H54 (cell line): ENCODE results near the gene DDX47.
A peak's percentile ranks its signal among the peaks of the same experiment; 100 is the strongest.
"Not testable (repeated sequence)": the region's sequence is repeated elsewhere in the genome, so short reads cannot be mapped to it uniquely, and the experiment has no call there.

Experiments
- DNase-seq: peaks from one replicate; pipeline ENCODE4 v3.0.0; 2011; ENCODE audit warnings: low spot score, mixed read lengths; ENCODE audit not compliant: insufficient read length
- FAIRE-seq: peaks from 3 replicates; lab custom pipeline; 2011; peaks lifted over from hg19 to GRCh38; lab: Jason Lieb, UNC
- POLR2A ChIP-seq: IDR thresholded peaks from 2 replicates; pipeline ENCODE4 v1.6.1; 2011; ENCODE audit warnings: low read depth, mild to moderate bottlenecking, low read length

Gene DDX47

GRCh38 chr12:12788675-12789368 lies 24.3 kb upstream of the DDX47 start:
- no peak for TF ChIP-seq POLR2A
- no peak for FAIRE-seq
- DNase-seq, result peak; percentile 39

GRCh38 chr12:12790956-12791355 lies 22.2 kb upstream of the DDX47 start:
- TF ChIP-seq POLR2A, result no peak
- DNase-seq, result no peak
- FAIRE-seq, result no peak

- no peak for TF ChIP-seq POLR2A
- DNase-seq, result no peak
- FAIRE-seq, result no peak
Observed at GRCh38 chr12:12791756-12792369, 21.3 kb upstream of the DDX47 start.

DNA sequence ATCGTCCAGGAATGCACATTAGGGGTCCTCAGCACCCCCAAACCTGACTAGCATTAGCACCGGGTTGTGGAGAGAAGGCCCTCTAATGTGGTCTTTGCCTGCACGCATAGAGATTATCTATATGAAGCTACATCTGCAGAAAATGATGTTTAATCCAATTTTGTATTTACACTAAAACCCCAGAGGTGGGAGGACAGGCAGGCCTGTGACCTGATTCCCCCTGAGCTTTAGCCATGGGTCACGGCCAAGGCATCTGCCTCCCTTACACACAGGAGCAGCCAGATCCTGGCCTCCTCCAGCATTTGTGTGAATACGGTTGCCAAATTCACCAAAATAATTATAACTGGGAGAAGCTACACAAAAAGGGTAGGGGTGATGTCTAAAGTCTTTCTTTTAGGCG lies 20.7 kb upstream of the DDX47 start:
- TF ChIP-seq POLR2A, result no peak
- no peak for DNase-seq
- FAIRE-seq, result no peak

DNA sequence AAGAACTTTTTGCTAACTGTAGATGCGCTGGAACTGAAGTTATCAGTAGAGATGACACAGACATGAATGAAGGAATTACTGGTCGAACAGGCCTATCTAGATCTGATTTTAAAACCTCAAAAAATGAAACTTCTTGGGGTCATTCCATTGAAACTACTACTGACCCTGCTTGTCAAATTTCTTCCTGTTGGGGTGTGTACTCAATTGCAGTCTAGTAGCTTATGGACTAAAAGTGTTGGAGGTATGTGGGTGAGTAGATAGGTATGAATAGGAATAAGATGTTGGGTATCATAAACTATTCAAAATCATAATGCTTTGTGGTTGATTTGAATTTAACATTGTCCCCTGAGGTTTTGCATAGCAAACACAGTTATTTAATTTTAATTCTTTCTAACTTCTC lies 18.5 kb upstream of the DDX47 start:
- TF ChIP-seq POLR2A, result no peak
- FAIRE-seq, result no peak

GRCh38 chr12:12796171-12796570 lies 17.0 kb upstream of the DDX47 start:
- DNase-seq, result no peak
- no peak for FAIRE-seq
- no peak for TF ChIP-seq POLR2A

More for the DNA sequence above, 18.5 kb upstream of the DDX47 start:
- no peak for DNase-seq

DNA sequence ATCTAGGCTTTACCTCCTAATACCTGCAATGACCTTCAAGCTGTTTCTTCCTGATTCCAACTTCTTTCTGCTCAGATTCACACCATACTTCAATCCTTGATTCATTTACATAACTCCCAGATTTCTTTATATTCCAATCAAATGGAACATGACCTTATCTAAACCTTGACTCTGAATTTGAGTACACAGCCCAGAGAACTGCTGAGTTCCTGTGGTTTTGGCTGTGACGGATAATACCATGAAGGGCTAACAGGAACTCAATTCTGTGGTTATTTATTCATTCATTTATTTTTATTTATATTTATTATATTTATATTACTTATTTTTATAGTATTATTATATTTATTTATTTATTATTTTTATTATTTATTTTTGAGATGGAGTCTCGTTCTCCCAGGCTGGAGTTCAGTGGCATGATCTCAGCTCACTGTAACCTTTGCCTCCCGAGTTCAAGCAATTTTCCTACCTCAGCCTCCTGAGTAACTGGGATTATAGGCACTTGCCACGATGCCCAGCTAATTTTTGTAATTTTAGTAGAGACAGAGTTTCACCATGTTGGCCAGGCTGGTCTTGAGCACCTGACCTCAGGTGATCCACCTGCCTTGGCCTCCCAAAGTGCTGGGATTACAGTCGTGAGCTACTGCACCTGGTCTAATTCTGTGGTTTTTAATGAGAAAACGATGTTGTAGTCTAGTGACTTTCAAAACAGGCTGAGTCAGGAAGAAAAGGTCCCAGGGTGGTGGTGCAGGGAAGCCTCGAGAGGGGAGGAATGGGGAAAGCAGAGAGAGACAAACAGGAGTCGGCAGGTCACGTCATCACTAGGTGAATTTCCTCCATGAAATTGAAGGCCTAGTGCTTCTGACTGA lies 16.0 kb upstream of the DDX47 start:
- FAIRE-seq (no peak), DNase-seq (no peak)
- no peak for TF ChIP-seq POLR2A

- DNase-seq (no peak), FAIRE-seq (no peak)
- no peak for TF ChIP-seq POLR2A
Observed at GRCh38 chr12:12797794-12798152, 15.4 kb upstream of the DDX47 start.

- DNase-seq, result no peak
- FAIRE-seq, result no peak
- no peak for TF ChIP-seq POLR2A
Observed at GRCh38 chr12:12798480-12798879, 14.7 kb upstream of the DDX47 start.

DNA sequence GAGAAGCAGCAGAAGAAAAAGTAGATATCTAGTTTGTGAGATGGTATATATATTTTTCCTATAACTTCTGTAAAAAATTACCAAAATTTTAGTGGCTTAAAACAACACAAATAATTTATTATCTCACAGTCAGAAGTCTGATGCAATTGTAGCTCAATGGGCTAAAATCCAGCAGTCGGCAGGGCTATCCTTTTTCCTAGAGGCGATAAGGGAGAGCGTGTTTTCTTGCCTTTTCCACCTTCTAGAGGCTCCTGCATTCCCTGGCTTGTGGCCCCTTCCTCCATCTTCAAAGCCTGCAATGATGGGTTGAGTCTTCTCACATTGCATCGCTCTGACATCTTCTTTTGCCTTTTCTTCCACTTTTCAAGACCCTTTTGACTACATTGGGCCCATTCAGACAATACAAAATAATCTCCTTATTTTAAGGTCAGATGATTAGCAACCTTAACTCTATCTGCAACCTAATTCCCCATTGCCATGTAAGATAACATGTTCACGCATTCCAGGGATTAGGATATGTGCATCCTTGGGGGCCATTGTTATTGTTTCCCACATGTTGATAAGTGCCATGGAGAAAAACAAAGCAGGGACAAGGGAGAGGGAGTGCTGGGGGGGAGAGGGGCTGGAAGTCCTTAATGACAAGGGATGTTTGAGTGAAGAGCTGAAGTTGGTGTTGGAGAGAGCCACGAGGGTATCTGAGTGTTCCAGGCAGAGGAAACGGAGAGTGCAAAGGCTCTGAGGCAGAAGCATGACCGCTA lies 13.8 kb upstream of the DDX47 start:
- FAIRE-seq (no peak), DNase-seq (no peak)
- TF ChIP-seq POLR2A, result no peak

DNA sequence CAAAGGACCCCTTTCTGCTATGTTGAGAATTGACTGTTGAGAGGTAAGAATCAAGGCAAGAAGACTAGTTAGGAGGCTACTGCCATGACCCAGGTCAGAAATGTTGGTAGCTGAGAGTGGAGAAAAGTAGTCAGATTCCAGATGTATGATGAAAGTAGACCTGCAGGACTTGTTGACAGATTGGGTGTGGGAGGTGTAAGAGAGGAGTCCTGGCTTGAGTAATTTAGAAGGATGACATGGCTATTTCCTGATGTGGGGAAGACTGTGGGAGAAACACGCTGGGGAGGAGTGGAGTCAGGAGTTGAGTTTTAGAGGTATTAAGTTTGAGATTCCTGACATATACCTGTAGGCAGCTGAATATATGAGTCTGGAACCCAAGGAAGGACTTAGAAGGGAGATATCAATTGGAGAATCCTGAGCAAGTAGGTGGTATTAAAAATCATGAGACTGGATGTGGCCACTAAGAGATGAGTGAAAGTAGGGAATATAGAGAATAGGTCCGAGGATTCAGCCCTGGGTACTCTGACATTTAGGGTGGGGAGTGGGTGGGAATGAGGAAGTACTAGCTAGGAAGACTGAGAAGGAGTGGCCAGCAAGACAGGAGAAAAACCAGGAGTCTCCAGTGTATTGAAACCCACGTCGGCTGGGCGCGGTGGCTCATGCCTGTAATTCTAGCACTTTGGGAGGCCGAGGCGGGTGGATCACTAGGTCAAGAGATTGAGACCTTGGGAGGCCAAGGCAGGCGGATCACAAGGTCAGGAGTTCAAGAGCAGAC lies 12.6 kb upstream of the DDX47 start:
- DNase-seq (no peak), FAIRE-seq (no peak)
- no peak for TF ChIP-seq POLR2A

DNA sequence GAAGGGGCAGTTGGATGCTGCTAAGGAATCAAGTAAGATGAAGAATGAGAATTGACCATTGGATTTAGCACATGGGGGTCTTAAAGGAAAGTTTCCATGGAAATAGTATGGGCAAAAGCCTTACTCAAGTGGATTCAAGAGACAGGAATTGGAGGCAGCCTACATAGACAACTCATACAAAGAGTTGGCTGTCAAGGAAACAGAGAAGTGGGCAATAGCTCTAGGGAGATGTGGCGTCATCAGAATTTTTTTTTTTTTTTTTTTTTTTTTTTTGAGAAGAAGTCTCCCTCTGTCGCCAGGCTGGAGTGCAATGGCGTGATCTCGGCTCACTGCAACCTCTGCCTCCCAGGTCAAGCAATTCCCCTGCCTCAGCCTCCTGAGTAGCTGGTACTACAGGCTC lies 11.5 kb upstream of the DDX47 start:
- not testable (repeated sequence) for DNase-seq, FAIRE-seq

DNA sequence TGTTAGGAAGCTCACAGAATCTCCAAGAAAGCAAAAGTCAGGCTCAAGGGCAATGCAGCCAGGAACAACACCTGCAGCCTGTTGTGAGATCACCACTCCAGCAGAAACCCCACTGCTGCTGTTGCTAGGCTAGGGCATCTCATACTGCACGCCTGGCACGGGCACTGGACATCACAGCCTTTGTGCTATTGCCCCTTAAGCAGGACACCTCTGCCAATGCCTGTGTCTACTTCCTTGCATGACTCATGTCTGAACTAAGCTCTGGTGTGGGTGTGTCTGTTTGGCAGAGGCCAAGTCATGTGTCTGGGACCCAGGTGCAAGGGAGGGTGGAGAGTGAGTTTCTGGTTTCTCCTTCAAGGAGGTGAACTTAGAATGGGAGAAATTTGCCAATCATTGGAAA lies 10.0 kb upstream of the DDX47 start:
- DNase-seq (peak; percentile 91), FAIRE-seq (peak; percentile 98)

More for the DNA sequence above, 10.0 kb upstream of the DDX47 start:
- TF ChIP-seq POLR2A, result no peak
